ENCODE measurements around the gene CCDC57. TPM values are rescaled to one million over a fixed set of nuclear protein-coding genes. Genes with fewer than 3 reads are reported as not detected.

Gene CCDC57
- polyA plus RNA-seq, 1 donor (not counting 4 experiments of a cell fraction or from before 2014, with no cell fraction given), result 19.2 TPM

- H3K4me3 ChIP-seq (ENCODE audit: control insufficient read depth in 2 of 3, extremely low read depth in 1 of 3, insufficient read depth in 2 of 3, low read depth in 1 of 3, low read length in 3 of 3), result peak overlapping the region; percentile 84 to 95 (median 87)
- dilution Hi-C loops (cut with MboI; ENCODE audit: extremely low pct_ligation_motif_present, low sequenced_read_pairs), result no loop called here
- FAIRE-seq, result no peak
- peak overlapping the region; percentile 91 for H3K4me2 ChIP-seq (ENCODE audit: control insufficient read depth, extremely low read depth, insufficient read depth, low read depth, low read length)
- H3K9ac ChIP-seq (ENCODE audit: control insufficient read depth, extremely low read depth, insufficient read depth, low read length), result peak overlapping the region; percentile 80
- no peaks in the 10 kb centered on the region for H3K27me3 ChIP-seq (ENCODE audit: control insufficient read depth, extremely low read depth, insufficient read depth, low read length)
- H3K27ac ChIP-seq (ENCODE audit: control insufficient read depth, insufficient read depth, low read length), result peak overlapping the region; percentile 49
- H4K20me1 ChIP-seq (ENCODE audit: control insufficient read depth, extremely low read depth, insufficient read depth, low read length), result no peaks in the 10 kb centered on the region
- no peak for TF ChIP-seq CTCF (optimal IDR thresholded peaks at IDR 0.05 in 1 of 3, IDR thresholded peaks at IDR 0.05 in 1 of 3, conservative IDR thresholded peaks at IDR 0.05 in 1 of 3; ENCODE audit: extremely low read depth in 1 of 3, insufficient read depth in 2 of 3, low read length in 3 of 3)
- no peak for TF ChIP-seq EZH2 (IDR thresholded peaks at IDR 0.05; ENCODE audit: low read length)
- no peak for DNase-seq (ENCODE audit: low read depth, low spot score)
- no peaks in the 10 kb centered on the region for H3K9me3 ChIP-seq (ENCODE audit: control insufficient read depth, low read depth, low read length)
- no peaks in the 10 kb centered on the region for H3K9me1 ChIP-seq (ENCODE audit: control insufficient read depth, extremely low read depth, insufficient read depth, low read length)
- H3K36me3 ChIP-seq (ENCODE audit: control insufficient read depth in 2 of 2, extremely low read depth in 1 of 2, insufficient read depth in 2 of 2, low read length in 2 of 2), result peaks cover 28 to 31% of the 10 kb centered on the region in 2 experiments
- H3K4me1 ChIP-seq (ENCODE audit: control insufficient read depth, extremely low read depth, insufficient read depth, low read length), result peaks cover 11% of the 10 kb centered on the region
- no peak overlapping the region for H2AFZ ChIP-seq (ENCODE audit: control insufficient read depth, low read length)
- peaks cover 25% of the 10 kb centered on the region for H3K79me2 ChIP-seq (ENCODE audit: control insufficient read depth, insufficient read depth, low read length)
These were observed 160.0 kb downstream of the CCDC57 start for GRCh38 chr17:82052638-82053059.

- H3K36me3 ChIP-seq (ENCODE audit: control insufficient read depth in 2 of 2, extremely low read depth in 1 of 2, insufficient read depth in 2 of 2, low read length in 2 of 2), result peaks cover 24 to 29% of the 10 kb centered on the region in 2 experiments
- H3K4me3 ChIP-seq (ENCODE audit: control insufficient read depth in 2 of 3, extremely low read depth in 1 of 3, insufficient read depth in 2 of 3, low read depth in 1 of 3, low read length in 3 of 3), result peak within 1 kb of the TSS; percentile 84 to 95 (median 87)
- dilution Hi-C loops (cut with MboI; ENCODE audit: extremely low pct_ligation_motif_present, low sequenced_read_pairs), result no loop called here
- H3K79me2 ChIP-seq (ENCODE audit: control insufficient read depth, insufficient read depth, low read length), result peaks cover 25% of the 10 kb centered on the region
- H3K27ac ChIP-seq (ENCODE audit: control insufficient read depth, insufficient read depth, low read length), result peak within 1 kb of the TSS; percentile 49
- FAIRE-seq (no peak), DNase-seq (ENCODE audit: low read depth, low spot score) (no peak)
- no peaks in the 10 kb centered on the region for H3K9me3 ChIP-seq (ENCODE audit: control insufficient read depth, low read depth, low read length)
- peak within 1 kb of the TSS; percentile 91 for H3K4me2 ChIP-seq (ENCODE audit: control insufficient read depth, extremely low read depth, insufficient read depth, low read depth, low read length)
- no peaks in the 10 kb centered on the region for H3K27me3 ChIP-seq (ENCODE audit: control insufficient read depth, extremely low read depth, insufficient read depth, low read length)
- peaks cover 11% of the 10 kb centered on the region for H3K4me1 ChIP-seq (ENCODE audit: control insufficient read depth, extremely low read depth, insufficient read depth, low read length)
- H3K9me1 ChIP-seq (ENCODE audit: control insufficient read depth, extremely low read depth, insufficient read depth, low read length), result no peaks in the 10 kb centered on the region
- peak within 1 kb of the TSS; percentile 80 for H3K9ac ChIP-seq (ENCODE audit: control insufficient read depth, extremely low read depth, insufficient read depth, low read length)
- no peaks in the 10 kb centered on the region for H4K20me1 ChIP-seq (ENCODE audit: control insufficient read depth, extremely low read depth, insufficient read depth, low read length)
- TF ChIP-seq CTCF (optimal IDR thresholded peaks at IDR 0.05 in 1 of 3, IDR thresholded peaks at IDR 0.05 in 1 of 3, conservative IDR thresholded peaks at IDR 0.05 in 1 of 3; ENCODE audit: extremely low read depth in 1 of 3, insufficient read depth in 2 of 3, low read length in 3 of 3) (no peak), EZH2 (IDR thresholded peaks at IDR 0.05; ENCODE audit: low read length) (no peak)
- peak within 1 kb of the TSS; percentile 65 for H2AFZ ChIP-seq (ENCODE audit: control insufficient read depth, low read length)
These were observed 160.6 kb downstream of the CCDC57 start, which contains the start of the genes GPS1 and RFNG for GRCh38 chr17:82051776-82052637. Gene GPS1 (plus strand): TSS chr17:82051898. CDS start chr17:82051932, 34 bp downstream. Gene RFNG (minus strand): TSS chr17:82051811. CDS start chr17:82051766, 45 bp downstream.

Other genes starting within 250 kb of the CCDC57 start
- gene ASPSCR1, start 235.2 kb downstream of the CCDC57 start, polyA plus RNA-seq, result 5.2 to 8.3 TPM (median 6.7 TPM) in 3 replicates
- gene CENPX, start 190.0 kb downstream of the CCDC57 start, polyA plus RNA-seq, result 38.3 to 52.0 TPM (median 48.2 TPM) in 3 replicates
- gene LRRC45, start 189.5 kb downstream of the CCDC57 start, polyA plus RNA-seq, result 2.5 to 3.6 TPM (median 2.9 TPM) in 3 replicates
- gene RAC3, start 181.2 kb downstream of the CCDC57 start, polyA plus RNA-seq, result 10.2 to 23.0 TPM (median 12.3 TPM) in 3 replicates
- gene DCXR, start 175.1 kb downstream of the CCDC57 start, polyA plus RNA-seq, result 45.4 to 73.6 TPM (median 64.0 TPM) in 3 replicates
- 10.2 to 25.3 TPM (median 13.6 TPM) in 3 replicates for gene RFNG, start 161.0 kb downstream of the CCDC57 start, polyA plus RNA-seq
- 60.4 to 99.3 TPM (median 81.7 TPM) in 3 replicates for gene GPS1, start 160.9 kb downstream of the CCDC57 start, polyA plus RNA-seq
- 49.1 to 68.3 TPM (median 52.0 TPM) in 3 replicates for gene DUS1L, start 147.0 kb downstream of the CCDC57 start, polyA plus RNA-seq
- gene FASN, start 114.6 kb downstream of the CCDC57 start, polyA plus RNA-seq, result 44.7 to 137 TPM (median 55.7 TPM) in 3 replicates
- 35.7 to 112 TPM (median 40.7 TPM) in 3 replicates for gene SLC16A3, start 16.2 kb upstream of the CCDC57 start, polyA plus RNA-seq
- 61.8 to 173 TPM (median 86.0 TPM) in 3 replicates for gene CSNK1D, start 60.9 kb upstream of the CCDC57 start, polyA plus RNA-seq
- gene CD7, start 104.8 kb upstream of the CCDC57 start, polyA plus RNA-seq, result 0.05 TPM in 1 of 3 replicates, not detected in the others
- gene SECTM1, start 120.9 kb upstream of the CCDC57 start, polyA plus RNA-seq, result 1.7 to 2.2 TPM (median 2.0 TPM) in 3 replicates
- 0.06 TPM in 1 of 3 replicates, not detected in the others for gene TEX19, start 146.4 kb upstream of the CCDC57 start, polyA plus RNA-seq
- not detected in 3 replicates for gene UTS2R, start 158.9 kb upstream of the CCDC57 start, polyA plus RNA-seq
- gene HEXD, start 205.5 kb upstream of the CCDC57 start, polyA plus RNA-seq, result 5.6 to 7.8 TPM (median 6.6 TPM) in 3 replicates
- gene OGFOD3, start 205.7 kb upstream of the CCDC57 start, polyA plus RNA-seq, result 10.8 to 21.6 TPM (median 15.3 TPM) in 3 replicates
- 30.2 to 36.0 TPM (median 34.2 TPM) in 3 replicates for gene CYBC1, start 237.9 kb upstream of the CCDC57 start, polyA plus RNA-seq
- gene NARF, start 245.9 kb upstream of the CCDC57 start, polyA plus RNA-seq, result 31.9 to 36.8 TPM (median 32.9 TPM) in 3 replicates

Measured in keratinocyte (primary cell).